22Rv1 (cell line): Measurements from ENCODE around the gene CACTIN.

Source experiments
- CTCF ChIP-seq: fragments of 450-650 bp; IDR thresholded peaks from 2 replicates; pipeline ENCODE4 v1.5.1; 2017; ENCODE audit warnings: mild to moderate bottlenecking
- ZFX ChIP-seq: fragments of 450-650 bp; IDR thresholded peaks from 2 replicates; pipeline ENCODE4 v1.6.1; 2017; ENCODE audit warnings: antibody characterized with exemption, borderline replicate concordance

- TF ChIP-seq CTCF = no peak
- no peak for TF ChIP-seq ZFX
Measured at GRCh38 chr19:3631053-3631861, 4.7 kb upstream of the CACTIN start.
